ENCODE results near the gene ZFP42.
"Not testable (repeated sequence)": the region's sequence is repeated elsewhere in the genome, so short reads cannot be mapped to it uniquely, and the experiment has no call there.

ZFP42 gene

DNA sequence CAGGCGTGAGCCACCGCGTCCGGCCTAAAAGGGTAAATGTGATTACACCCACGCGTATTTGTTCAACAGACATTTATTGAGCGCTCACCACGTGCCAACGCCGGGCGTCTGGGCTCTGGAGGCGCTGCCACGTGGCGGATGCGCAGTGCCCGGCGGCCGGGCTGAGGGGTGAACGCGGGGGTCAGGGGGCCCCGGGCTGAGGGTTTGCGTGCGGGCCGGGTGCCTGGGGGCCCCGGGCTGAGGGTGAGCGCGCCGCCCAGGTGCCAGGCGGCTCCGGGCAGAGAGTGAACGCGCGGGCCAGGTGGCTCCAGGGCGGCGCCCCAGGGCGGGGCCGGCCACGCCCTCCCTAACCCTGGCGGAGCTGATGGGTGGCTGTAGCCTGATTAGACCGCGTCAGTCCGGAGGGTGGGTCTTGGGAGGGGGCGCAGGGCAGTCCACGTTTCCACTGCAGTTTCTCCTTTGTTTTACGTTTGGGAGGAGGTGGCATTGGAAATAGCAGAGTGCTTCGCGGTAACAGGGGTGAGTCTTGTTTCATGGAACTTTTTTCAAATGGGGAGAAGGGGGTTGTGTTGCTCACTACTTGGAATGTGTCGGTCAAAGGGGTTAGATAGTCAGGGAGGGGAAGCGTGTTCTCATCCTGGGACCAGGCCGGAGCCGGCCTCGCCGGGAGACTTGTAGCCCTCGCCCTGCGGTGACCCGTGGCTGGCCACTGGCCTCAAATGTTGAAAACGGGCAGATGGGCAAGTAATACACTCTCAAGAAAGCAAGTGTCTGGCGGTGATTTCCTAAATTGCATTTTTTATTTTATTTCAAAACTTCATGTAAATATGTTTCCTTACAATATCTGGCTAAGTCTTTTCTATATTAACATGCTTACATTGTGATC, at the start of gene ZFP42:
Gene ZFP42, plus strand, starts transcription at position 450 of the 886 bp plus-strand sequence. CDS start 7,037 bp downstream, outside the sequence.
- no peak for DNase-seq

DNA sequence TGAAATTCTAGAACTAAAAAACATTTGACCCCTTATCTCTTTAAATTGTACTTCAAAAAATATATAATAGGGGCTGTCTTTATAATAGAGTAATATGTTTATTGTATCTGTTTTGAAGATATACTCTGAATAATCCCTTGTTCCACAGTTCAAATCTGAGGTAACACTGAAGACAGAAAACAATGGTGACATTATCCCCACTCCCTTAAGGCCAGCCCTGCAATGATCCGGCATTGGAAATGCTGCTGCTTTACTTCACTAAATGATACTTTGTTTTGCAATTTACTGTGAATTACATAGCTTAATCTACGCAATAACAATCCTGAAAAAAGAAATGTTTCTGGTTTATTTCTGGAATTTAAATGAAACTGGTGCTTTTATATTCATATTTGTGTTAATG, 34.4 kb upstream of the ZFP42 start:
- DNase-seq, result no peak

DNA sequence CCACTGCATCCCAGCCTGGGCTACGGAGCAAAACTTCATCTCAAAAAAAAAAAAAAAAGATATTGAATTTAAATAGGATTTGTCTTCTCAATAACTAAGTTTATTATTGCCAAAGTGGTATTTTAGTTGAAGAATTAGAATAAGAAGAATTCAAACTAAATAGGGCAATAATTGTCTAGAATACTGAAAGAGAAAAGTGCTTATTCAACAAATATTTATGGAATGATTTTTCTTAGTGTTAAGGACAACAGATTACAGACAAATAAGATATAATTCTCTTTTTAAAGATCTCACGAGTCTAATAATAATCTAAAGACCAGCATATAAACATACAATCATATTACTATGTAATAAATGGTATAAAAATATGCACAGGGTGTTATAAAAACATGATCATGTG, 33.6 kb upstream of the ZFP42 start:
- no peak for DNase-seq

DNA sequence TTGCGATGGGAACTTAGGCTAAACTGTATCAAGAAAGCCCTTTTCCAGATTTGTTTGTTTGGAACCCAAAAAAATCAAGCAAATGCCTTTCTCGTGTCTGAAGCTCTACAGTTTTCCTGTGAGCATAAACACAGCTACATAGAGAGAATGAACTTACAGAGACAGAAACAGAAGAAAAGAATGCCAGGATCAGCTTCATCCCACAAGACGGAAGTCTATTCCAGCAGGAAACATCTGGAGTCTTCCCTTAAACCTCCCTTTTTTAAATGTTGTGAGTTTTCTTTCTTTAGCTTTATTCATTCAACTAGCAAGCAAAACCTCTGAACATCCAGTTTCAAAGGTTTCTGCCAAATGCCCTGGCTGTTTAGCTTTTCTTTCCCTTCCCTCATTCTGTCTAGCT, 32.6 kb upstream of the ZFP42 start:
- no peak for DNase-seq

DNA sequence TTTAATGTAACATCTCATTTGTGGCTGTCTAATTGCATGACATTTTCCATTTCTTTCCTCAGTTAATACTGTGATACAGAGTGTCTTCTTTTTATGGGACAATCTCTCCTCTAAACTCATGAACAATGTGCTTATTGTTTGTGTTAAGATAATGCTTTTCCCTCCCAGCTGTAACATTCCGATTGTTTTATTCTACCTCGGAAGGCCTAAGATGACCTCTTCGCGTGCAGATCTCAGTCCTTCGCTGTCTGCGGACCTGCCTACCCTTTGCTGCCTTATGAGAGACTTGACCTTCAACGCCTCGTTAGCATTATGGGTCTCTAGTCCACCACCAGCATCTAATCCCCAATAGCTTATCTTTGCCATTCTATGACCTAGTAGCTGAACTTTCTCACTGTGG, 29.8 kb upstream of the ZFP42 start:
- DNase-seq, result no peak

DNA sequence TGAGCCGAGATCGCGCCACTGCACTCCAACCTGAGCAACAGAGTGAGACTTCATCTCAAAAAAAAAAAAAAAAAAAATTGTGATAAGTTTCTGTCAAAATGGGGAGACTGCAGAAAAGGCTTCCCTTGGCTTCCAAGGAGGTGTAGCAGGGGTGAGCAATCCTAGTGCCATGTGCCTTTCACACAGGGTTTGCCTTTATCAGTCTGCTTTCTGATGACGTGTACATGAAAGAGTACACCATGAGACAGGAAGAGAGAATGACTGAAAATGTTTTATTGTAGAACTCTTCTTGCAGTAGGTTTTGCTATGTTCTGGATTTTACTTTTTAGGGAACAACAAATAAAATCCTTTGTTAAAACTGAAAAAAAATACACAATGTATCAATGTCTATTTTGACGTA, 23.4 kb upstream of the ZFP42 start:
- DNase-seq, result no peak

DNA sequence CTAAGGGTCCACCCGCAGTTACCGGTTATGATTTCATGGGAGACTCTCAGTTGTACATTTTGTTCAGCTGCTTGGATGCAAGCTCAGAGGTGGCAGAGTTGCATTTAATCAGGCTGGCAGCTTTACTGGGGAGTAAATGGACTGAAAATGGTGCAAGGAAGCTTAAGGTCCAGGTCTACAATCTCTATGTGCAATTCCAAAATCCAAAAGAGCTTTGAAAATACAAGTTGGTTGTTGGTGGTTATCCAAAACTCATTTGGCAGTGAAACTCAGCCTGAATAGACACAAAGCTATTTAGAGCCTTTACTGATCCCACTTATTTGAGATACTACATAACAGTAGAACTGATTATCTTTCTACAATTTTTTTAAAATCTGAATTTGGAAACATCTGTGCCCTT, 11.8 kb upstream of the ZFP42 start:
- no peak for DNase-seq

DNA sequence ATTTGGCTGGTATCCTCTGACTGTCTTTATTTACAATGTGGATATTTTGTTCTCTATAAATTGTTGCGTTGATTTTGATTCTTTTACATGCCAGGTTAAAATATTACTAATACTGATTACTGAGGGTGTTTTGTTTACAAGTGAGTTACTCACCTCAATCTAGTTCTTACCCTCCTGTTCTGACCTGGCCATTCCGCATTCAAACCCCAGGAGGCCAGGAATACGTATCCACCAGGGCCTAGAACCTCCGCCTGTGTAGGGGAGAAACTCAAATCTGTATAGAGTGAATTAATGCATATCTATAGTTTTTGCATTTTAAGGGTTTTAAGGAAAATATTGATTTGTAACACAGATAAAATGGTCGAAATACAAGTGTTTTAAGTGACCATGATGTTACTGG, 2.6 kb upstream of the ZFP42 start:
- no peak for DNase-seq

DNA sequence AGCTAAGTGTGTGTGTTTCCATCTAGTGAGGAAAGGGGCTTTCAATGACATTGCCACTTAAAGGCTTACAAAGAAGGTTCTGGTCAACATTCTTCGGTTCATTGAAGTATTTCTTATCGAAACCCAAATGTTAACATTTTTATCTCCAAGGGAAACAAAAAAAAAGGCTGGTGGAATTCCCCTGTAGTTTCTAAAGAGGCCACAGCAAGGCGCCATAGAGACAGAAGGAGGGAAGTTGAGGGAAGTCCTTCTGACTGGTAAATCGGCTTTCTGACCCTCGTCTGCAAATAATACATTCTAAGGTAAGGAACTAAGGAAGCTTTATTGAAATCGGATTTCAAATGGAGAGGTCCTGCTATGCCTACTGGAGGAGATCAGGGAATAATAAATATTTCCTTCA, 1.7 kb upstream of the ZFP42 start:
- DNase-seq, result no peak

DNA sequence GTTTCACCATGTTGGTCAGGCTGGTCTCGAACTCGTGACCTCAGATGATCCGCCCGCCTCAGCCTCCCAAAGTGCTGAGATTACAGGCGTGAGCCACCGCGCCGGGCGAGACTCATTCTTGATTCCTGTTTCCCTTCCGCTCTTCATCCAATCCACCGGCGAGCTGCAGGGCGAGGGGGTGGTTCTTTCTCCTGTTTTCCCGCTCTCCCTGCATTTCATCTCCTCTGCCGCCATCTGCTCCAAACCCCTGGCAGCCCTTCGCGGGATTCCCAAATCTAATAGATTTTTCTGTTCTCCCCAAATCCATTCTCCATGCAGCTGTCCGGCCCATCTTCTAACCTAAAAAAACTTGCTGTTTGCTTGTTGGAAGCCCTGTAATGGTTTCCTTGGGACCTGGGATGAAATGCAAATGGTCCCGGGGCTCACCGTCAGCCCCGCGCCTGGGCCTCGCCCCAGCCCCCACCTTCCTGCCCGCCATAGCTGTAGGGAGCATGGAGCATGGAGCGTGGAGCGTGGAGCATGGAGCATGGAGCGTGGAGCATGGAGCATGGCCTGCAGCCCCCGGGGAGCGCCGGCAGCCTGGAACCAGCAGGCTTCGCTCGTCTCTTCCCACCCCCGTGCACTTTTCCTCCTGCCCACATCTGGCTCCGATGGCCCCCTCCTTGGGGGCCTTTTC, 1.1 kb downstream of the ZFP42 start:
- DNase-seq, result no peak

DNA sequence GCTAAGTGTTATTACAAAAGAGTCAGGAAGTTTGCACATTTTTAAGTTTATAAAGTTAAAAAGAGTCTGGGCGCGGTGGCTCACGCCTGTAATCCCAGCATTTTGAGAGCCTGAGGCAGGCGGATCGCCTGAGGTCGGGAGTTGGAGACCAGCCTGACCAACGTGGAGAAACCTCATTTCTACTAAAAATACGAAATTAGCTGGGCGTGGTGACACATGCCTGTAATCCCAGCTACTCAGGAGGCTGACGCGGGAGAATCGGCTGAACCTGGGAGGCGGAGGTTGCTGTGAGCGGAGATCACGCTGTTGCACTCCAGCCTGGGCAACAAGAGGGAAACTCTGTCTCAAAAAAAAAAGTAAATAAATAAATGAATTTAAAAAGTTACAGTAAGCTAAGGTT, 2.4 kb downstream of the ZFP42 start:
- not testable (repeated sequence) for DNase-seq

DNA sequence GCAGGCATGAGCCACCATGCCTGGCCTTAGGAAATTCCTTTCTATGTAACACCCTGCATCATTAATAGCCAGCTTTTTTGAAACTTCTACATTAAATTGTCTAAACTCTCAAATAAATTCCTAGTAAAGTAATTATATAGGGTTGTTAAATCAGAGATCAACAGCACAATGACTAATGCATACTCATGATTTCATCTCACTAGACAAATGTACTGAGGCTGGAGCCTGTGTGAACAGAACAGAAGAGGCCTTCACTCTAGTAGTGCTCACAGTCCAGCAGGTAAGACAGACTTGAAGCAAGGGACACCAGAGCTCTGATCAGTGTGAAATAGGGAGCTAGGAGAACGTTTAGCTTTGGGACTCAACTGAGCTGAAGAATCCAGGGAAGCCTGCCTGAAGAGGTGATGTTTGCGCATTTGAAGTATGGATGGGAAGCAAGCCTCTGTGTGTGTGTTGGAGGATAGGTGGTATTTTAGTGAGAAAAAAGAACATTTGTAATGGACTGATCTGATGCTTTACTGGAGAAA, 3.9 kb downstream of the ZFP42 start:
- no peak for DNase-seq

DNA sequence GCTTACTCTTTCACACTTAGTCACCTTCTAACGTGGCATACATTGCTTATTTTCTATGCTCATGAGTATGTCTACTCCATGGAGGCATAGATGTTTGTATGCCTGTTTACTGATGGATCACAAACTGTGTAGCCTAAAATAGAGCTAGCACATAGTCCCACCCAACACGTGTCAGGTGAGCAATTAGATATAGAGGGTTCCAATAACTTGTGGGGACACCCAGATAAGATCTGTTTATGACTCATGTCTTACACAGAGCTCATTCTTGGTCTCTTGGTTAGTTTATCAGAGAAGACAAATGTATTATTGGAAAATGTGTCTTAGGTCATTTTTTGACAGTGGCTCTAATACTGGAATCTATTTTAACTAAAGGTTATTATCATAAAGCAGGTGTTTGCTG, 6.8 kb downstream of the ZFP42 start:
- DNase-seq, result no peak

DNA sequence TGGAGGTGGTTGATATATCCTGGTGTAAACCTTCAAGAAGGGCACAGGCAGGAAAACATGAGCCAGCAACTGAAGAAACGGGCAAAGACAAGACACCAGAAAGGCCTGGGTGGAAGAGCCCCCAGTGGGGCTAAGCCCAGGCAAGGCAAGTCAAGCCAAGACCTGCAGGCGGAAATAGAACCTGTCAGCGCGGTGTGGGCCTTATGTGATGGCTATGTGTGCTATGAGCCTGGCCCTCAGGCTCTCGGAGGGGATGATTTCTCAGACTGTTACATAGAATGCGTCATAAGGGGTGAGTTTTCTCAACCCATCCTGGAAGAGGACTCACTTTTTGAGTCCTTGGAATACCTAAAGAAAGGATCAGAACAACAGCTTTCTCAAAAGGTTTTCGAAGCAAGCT, 7.2 kb downstream of the ZFP42 start:
- DNase-seq, result no peak

DNA sequence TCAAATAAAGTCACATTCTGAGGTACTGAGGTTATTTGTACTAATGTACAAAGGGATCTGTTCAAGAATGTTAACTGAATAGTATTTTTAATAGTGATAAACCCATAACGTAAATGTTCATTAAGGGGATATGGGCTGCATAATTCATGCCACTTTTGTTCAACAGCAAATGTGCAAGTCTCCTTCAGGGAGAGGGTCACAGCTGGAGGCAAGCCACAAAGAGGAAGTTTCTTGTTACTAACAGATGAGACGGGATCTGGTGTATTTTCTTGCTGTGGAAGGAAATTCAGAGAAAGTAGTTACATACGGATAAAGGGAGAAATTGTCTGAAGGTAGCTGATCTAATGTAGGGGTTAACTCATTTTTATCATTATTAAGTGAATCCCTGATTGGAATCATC, 10.0 kb downstream of the ZFP42 start:
- no peak for DNase-seq

DNA sequence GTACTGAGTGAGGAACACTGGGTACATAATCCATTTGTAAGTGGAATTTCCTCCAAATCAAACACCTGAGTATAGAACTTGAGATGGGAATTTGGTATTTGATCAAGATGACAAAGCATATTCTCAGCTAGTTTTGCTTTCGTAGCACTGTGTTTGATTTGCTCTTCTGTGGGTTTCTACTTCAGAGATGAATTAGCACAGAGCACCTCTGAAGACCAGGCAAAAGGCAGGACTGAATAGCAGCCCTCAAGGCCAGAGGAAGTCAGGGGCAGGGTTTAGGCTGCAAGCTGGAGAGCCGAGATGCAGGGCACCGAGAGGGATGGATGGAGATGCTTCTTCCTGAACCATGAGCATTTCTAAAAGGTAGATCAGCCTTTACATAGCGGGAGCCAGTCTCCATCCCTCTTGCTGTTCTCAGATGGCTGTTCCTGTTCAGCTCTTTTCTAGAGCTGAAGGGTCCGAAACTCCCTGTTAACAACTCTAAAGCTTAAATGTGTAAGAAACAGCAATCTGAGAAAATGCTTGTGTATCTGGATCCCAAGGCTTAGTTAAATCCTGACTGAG, 10.8 kb downstream of the ZFP42 start:
- no peak for DNase-seq

DNA sequence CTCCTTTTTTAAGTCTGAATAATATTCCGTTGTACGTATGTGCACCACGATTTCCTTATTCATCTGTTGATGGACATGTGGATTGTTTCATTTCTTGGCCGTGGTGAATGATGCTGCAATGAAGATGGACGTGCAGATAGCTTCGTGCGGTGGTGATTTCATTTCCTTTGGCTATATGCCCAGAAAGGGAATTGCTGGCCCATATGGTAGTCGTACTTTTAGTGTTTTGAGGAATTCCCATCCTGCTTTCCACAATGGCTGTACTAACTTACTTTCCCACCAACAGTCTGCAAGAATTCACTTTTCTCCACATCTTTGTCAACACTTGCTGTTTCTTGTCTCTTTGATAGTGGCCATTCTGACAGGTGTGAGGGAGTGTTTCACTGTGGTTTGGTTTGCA, 12.8 kb downstream of the ZFP42 start:
- no peak for DNase-seq

DNA sequence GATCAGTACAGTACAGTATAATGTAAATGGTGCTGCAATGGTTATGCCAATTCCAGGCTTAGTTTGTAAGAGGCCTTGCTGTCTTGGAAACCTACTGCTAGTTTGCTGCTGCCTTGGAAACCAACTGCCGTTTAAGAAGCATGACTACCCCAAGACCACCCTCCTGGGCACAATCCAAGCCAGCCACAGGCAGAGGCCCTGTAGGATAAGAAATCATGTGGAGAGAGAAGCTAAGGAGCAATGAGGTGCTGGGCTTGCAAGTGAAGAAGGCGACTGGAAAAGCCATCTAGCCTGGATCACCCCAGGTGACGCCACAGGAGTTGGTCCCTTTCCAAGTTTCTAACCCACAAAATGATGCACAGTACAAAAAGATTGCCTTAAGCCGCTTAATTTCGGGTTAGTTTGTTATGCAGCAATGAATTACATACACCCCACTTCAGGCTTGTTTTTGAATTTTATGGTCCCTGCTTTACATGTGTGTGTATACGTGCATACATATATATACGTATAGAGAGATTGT, 16.9 kb downstream of the ZFP42 start:
- DNase-seq, result no peak

DNA sequence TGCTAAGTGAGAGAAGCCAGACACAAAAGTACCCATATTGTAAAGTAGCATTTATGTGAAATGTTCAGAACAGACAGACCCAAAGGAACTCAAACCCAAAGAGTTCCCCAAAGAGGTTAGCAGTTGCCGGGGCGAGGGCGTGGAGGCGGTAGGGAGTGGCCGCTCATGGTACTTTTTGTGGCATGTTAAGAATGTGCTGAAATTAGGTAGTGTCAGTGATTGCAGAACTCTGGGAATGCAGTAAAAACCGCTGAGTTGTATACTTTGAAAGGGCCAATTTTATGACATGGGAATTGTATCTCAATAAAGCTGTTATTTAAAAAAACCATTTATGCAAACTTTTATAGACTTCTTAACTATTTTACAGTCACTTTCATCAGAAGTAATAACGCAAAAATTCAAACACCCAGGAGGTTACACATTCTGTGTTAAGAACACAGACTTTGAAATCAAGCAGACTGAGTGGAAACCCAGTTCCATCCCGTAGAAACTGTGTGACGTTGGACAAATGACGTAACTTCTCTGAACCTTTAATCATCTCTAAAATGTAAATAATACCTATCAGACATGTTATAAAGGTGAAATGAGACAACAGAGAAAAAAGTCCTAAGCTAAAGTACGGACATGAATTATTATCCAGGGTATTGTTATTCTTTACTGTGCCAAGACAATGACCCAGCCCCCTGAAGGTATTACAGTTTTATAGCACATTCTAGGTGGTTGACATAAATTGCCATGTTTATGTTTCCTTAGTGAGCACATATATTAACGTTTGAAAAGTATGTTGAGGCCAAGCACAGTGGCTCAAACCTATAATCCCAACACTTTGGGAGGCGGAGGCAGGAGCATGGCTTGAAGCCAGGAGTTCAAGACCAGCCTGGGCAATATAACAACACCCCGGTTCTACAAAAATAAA, 19.7 kb downstream of the ZFP42 start:
- DNase-seq, result no peak

DNA sequence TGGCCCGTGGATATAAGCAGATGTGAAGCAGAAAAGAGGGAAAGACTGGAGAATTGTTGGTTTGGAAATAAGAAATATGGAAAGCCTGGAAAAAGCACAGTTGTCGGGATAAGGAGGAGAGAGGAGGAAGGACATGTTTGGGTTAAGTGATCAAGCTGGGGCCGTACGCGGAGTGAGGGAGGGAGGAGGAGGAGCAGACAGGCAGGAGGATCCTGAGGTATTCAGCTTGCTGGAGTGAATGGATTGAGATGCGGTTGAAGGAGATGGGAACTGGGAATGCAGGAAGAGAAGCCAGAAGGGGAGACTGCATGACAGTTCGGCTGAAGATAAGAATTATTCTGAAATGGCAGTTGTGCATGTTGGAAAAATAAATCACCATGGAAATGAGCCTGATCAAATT, 21.2 kb downstream of the ZFP42 start:
- no peak for DNase-seq

DNA sequence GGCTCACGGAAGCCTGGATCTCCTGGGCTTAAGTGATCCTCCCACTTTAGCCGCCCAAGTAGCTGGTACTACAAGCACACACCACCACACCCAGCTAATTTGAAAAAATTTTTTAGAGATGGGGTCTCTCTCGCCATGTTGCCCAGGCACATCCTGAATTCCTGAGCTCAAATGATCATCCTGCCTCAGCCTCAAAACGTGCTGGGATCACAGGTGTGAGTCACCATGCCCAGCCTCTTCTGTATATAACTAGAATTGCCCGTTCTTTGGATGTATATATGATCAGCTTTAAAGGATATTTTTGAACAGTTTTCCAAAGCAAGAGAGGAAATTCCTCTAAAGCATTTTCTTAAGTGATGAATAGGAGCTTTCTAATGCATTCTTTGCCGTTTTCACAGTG, 22.7 kb downstream of the ZFP42 start:
- DNase-seq, result no peak

DNA sequence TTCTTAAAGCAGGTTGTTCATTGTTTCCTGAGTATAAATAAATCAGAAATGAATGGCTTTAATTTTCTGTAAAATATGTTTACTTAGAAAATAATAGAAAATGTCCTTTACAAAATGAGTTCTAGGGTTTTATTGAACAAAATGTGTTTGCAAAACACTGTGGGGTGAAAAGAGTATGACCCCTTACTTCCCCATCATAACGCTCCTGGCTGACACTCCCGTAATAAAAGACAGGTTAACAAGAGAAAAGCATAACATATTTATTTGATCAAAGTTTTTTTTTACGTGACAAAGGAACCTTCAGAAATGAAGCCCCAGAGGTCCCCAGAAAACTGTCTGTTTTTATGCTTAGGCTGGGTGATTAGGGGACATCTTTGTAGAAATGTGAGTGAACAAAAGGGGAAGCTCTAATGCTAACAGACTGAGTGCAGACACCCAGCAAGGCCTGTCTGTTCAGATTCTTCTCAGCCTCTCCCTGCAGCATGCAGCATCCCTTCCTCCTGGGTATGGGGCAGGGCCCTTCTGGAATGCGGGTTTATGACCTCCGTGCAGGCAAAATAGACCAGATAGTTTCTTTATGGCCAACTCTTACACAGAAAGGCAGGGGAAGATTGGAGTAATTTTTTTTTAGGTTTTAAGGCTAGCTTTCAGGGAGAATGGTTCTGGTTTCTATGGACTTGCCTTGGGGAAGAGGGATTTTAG, 26.1 kb downstream of the ZFP42 start:
- DNase-seq, result no peak

Data from activated CD8-positive, alpha-beta memory T cell treated with anti-CD3 and anti-CD28 coated beads for 24 hours (primary cell).